Glutamatergic neuron (in vitro differentiated cells): ENCODE data around the gene SPATS2L. TPM values are rescaled to one million over a fixed set of nuclear protein-coding genes. Genes with fewer than 3 reads are reported as not detected.

Source experiments
- DNase-seq: peaks from one replicate; pipeline ENCODE4 v3.0.0; 2022
- H3K27ac Mint-ChIP-seq: one replicate; pipeline ENCODE4 v1.8.0; 2020; ENCODE audit warnings: mild to moderate bottlenecking, mixed read lengths, inconsistent platforms; ENCODE audit not compliant: unreplicated experiment
- H3K27me3 Mint-ChIP-seq: one replicate; pipeline ENCODE4 v1.8.0; 2020; ENCODE audit warnings: mild to moderate bottlenecking, moderate library complexity, mixed read lengths, inconsistent platforms; ENCODE audit not compliant: unreplicated experiment
- H3K36me3 Mint-ChIP-seq: one replicate; pipeline ENCODE4 v1.8.0; 2020; ENCODE audit warnings: mild to moderate bottlenecking, mixed read lengths, inconsistent platforms; ENCODE audit not compliant: unreplicated experiment
- H3K4me1 Mint-ChIP-seq: one replicate; pipeline ENCODE4 v1.8.0; 2020; ENCODE audit warnings: mild to moderate bottlenecking, low read depth, mixed read lengths, inconsistent platforms; ENCODE audit not compliant: unreplicated experiment
- H3K4me3 Mint-ChIP-seq: one replicate; pipeline ENCODE4 v1.8.0; 2020; ENCODE audit warnings: mild to moderate bottlenecking, mixed read lengths, inconsistent platforms; ENCODE audit not compliant: unreplicated experiment
- H3K9me3 Mint-ChIP-seq: one replicate; pipeline ENCODE4 v1.8.0; 2020; ENCODE audit warnings: mild to moderate bottlenecking, moderate library complexity, mixed read lengths, inconsistent platforms; ENCODE audit not compliant: unreplicated experiment
- total RNA-seq: library from RNA; stranded (reverse); fragmentation: NEBNext Ultra II Directional; extraction: Animal tissue kit (Norgen Biotek cat#: 25700); gene quantifications from one replicate; pipeline ENCODE4 v1.2.1, GENCODE V29; 2021; ENCODE audit not compliant: unreplicated experiment
- TF ChIP-seq, protein P1 (sequence below): fragments of 200-600 bp; sonication (generic); IDR thresholded peaks from one replicate; pipeline ENCODE4 v1.5.0; 2021; ENCODE audit not compliant: partially characterized antibody, unreplicated experiment

The SPATS2L gene
- total RNA-seq, 1 donor from 2014 or later = 45.5 TPM

DNA sequence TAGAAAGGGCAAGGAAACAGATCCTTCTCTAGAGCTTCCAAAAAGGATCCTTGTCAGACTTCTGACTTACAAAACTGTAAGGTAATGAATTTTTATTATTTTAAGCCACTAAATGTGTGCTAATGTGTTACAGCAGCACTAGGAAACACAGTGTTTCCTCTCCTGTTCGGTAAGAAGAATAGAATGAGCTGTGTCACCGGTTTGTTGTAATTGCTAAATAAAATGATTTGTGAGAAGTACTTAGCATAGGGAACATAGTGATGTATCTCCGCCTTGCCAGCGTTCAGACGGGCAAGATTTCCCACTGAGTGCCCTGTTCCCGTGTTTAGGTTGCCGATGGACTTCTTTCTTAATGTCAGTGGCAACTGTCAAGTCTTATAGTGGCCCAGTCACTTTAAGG lies 57.6 kb downstream of the SPATS2L start:
- Mint-ChIP-seq H3K4me3 (no peak overlapping the region), H3K4me1 (peaks cover 22% of the 10 kb centered on the region), H3K27me3 (peaks cover 5% of the 10 kb centered on the region), H3K36me3 (no peaks in the 10 kb centered on the region), H3K9me3 (no peaks in the 10 kb centered on the region), H3K27ac (no peak overlapping the region)
- no peak for DNase-seq
- TF ChIP-seq, protein P1, sequence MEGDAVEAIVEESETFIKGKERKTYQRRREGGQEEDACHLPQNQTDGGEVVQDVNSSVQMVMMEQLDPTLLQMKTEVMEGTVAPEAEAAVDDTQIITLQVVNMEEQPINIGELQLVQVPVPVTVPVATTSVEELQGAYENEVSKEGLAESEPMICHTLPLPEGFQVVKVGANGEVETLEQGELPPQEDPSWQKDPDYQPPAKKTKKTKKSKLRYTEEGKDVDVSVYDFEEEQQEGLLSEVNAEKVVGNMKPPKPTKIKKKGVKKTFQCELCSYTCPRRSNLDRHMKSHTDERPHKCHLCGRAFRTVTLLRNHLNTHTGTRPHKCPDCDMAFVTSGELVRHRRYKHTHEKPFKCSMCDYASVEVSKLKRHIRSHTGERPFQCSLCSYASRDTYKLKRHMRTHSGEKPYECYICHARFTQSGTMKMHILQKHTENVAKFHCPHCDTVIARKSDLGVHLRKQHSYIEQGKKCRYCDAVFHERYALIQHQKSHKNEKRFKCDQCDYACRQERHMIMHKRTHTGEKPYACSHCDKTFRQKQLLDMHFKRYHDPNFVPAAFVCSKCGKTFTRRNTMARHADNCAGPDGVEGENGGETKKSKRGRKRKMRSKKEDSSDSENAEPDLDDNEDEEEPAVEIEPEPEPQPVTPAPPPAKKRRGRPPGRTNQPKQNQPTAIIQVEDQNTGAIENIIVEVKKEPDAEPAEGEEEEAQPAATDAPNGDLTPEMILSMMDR = no peak

DNA sequence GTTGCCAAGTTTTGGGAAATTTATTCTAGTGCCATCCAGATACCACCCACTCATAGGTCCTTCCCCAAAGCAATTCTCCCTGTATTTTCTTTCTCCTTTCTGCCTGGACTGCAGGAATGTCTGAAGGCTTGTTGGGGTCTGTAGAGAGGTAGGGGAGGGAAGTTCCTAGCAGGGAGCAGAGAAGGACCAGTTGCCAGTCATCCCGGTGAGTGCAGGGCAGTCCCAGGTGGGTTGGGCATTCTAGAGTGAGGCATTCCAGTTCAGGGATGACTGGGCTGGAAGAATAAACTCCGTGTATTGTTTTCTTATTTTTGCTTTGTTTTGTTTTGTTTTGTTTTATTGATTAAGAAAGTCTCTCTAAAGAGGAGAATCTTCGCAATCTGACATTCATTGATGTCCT lies 58.1 kb downstream of the SPATS2L start:
- no peaks in the 10 kb centered on the region for H3K36me3 Mint-ChIP-seq
- peaks cover 5% of the 10 kb centered on the region for H3K27me3 Mint-ChIP-seq
- H3K9me3 Mint-ChIP-seq = no peaks in the 10 kb centered on the region
- TF ChIP-seq, protein P1 = no peak
- H3K4me3 Mint-ChIP-seq = no peak overlapping the region
- peaks cover 22% of the 10 kb centered on the region for H3K4me1 Mint-ChIP-seq
- DNase-seq = no peak
- no peak overlapping the region for H3K27ac Mint-ChIP-seq

DNA sequence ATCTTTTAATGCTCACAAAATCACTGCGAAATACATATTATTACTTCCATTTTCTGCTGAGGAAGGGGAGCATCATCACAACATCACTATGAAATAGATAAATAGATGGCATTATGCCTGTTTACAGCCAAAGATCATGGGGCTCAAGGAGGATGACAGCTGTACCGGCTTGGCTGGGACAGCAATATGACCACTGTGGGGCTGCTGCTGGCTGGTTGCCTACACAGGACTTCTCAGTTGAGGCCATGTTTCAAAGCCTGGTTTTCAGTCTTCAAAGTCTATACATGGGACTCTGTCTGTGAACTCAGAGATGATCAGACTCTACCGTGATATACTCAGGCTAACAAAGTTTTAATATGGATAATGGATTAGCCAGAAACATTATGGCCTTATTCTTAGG lies 58.7 kb downstream of the SPATS2L start:
- Mint-ChIP-seq H3K36me3 (no peaks in the 10 kb centered on the region), H3K27ac (no peak overlapping the region), H3K9me3 (no peaks in the 10 kb centered on the region), H3K27me3 (peaks cover 5% of the 10 kb centered on the region), H3K4me3 (no peak overlapping the region), H3K4me1 (peaks cover 19% of the 10 kb centered on the region)
- DNase-seq = no peak
- TF ChIP-seq, protein P1 = no peak

DNA sequence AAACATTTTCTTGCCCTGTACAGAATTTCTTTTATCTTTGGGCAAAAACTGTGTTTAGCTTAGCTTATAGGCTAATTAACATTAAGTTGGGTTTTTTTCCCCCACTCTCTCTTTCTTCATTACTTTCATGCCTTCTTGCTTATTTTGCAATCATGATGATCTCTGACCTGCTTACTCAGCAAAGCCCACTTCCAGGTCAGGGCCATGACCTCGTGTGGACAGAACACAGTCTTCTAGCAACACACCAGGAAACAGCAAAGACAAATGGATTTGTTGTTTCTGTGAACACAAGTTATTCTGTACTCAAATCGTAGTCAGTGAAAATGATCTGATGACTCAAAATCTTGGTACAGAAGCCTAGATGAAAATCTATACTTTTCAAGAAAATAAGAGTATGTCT lies 60.7 kb downstream of the SPATS2L start:
- no peak overlapping the region for H3K27ac Mint-ChIP-seq

DNA sequence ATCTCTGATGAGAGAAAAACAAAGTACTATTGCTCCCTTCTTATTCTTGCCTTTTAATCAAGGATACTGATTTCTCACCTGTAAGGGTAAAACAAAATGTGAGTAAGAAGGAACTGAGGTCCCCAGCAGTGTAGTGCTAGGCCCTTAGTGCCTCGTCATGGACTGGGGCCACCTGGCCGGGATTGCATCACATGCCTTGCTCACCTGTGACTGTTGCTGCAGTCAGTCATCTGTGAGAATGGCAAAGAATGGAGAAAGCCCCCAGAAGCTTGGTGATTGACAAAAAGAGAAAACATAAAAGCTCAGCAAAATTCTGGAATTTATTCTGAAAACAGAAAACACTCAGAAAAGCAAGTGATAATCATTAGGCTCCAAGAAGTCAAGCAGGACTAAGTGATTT lies 63.4 kb downstream of the SPATS2L start:
- H3K4me3 Mint-ChIP-seq = no peak overlapping the region
- H3K27ac Mint-ChIP-seq = no peak overlapping the region
- TF ChIP-seq, protein P1 = no peak
- H3K36me3 Mint-ChIP-seq = no peaks in the 10 kb centered on the region
- H3K9me3 Mint-ChIP-seq = no peaks in the 10 kb centered on the region
- H3K4me1 Mint-ChIP-seq = peaks cover 5% of the 10 kb centered on the region
- H3K27me3 Mint-ChIP-seq = no peaks in the 10 kb centered on the region
- no peak for DNase-seq

More for the DNA sequence above, 60.7 kb downstream of the SPATS2L start:
- H3K36me3 Mint-ChIP-seq = no peaks in the 10 kb centered on the region
- H3K4me1 Mint-ChIP-seq = peaks cover 16% of the 10 kb centered on the region
- peaks cover 3% of the 10 kb centered on the region for H3K27me3 Mint-ChIP-seq
- no peak overlapping the region for H3K4me3 Mint-ChIP-seq
- no peaks in the 10 kb centered on the region for H3K9me3 Mint-ChIP-seq
- TF ChIP-seq, protein P1 = no peak
- no peak for DNase-seq
